ENCODE results near the gene HERC3. TPM values are rescaled to one million over a fixed set of nuclear protein-coding genes. Genes with fewer than 3 reads are reported as not detected.

Gene HERC3
- polyA plus RNA-seq, 1 donor = 16.1 TPM

DNA sequence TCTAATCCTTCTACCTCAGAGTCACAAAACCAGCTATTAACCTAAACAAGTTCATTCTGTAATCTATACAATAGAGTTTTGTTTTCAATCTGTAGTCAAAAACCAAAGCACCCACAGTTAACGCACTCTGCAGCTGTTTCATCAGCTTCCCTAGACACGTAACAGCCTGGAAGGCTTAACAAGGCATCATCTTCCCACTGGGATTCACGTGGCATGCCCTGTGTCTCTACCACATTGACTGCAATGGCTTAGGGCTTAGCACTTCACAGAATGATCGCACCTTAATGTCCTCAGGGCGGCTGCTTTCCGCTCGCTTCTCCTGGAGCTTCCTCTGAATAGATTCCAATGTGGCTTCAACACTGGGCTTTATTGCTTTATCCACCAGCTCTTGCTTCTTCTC lies 155.1 kb downstream of the HERC3 start:
- no peak for DNase-seq

DNA sequence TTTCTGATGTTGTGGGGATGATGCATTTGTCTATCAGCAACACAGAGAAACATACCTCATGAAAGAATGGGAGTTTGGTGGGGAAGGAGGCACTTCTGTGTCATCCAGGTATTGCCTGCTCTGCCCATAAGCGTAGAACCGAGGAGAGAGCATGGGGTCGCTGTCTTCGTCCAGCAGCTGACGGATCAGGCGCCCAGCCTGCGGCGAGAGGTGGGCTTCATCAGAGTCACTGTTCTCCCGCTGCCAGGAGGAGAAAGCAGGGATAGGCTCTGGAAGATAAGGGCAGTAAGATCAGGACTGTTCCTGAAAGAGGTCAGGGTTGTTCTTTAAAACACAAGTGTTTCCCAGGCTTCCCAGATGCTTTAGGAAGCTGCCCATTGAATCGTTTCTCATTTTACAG lies 158.1 kb downstream of the HERC3 start:
- no peak for DNase-seq

DNA sequence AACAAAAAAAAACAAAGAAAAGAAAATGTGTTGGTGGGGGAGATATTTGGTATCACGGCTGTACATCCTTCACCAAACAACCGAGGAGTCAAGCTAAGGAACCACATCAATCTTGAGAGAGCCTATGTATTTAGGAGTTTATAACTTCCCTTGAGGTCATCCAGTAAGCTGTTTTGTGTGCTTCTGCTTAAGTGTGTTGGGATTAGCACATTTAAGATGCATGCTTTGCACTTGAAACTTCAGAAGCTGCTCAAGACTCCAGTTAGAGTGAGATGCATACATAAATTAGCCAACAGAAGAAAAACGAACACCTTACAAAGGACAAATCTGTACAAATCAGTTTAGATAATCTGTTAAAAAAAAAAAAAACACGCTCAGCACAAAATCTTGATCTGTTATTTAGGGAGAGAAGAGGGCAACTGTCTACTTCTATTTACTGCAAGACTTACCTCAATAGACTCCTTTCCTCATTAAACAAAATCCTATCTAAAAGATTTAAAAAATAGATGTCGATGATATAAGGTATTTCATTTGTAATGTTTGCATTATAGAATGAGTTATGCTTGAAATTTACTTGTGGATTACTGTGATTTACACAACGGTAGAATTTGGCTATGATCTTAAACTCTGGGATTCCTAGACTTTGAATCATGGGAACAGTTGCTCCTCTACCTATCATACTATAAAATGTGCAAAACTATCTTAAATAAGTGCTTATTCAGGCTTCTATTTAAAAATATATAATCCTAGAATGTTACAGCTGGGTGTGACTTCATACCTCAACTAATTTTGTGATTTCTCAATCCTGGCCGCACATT lies 159.2 kb downstream of the HERC3 start:
- DNase-seq = no peak

DNA sequence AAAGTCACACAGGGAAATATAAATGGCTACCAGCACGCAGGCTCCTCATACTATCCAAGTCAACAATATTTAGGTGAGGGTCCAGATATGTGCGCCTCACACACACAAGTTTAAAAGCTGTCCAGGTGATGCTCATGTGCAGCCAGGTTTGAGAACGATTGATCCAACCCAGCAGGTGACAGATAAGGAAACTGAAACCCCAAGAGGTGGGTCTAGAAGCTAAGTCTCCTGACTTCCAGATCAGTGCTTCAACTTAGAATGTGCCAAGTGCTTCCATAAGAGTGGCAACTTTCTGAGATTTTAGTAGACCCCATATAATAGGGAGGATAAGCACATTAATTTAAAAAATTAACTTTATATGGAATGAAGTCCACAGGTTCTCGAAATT lies 159.8 kb downstream of the HERC3 start:
- no peak for DNase-seq

GRCh38 chr4:88752754-88753153 lies 160.5 kb downstream of the HERC3 start:
- no peak for DNase-seq

- no peak for DNase-seq
These were observed 161.6 kb downstream of the HERC3 start for GRCh38 chr4:88753658-88754571.

GRCh38 chr4:88754796-88755195 lies 162.5 kb downstream of the HERC3 start:
- no peak for DNase-seq

DNA sequence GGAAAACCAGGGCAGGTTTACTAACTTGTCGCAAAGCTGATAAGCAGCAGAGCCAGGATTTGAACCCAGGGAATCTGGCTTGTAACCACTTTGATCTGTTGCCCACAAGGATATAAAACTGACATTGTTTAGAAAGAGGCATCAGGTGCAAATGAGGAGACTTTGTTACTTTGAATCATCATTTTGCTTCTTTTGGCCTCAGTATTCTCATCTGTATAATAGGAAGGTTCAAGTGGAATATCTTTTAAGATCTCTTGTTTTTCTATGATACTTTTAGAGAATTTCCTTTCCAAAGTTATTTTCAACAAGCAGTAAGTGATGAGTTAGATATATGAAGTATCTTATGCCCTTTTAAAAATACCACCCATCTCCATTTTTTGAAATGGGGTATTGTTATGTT lies 163.2 kb downstream of the HERC3 start:
- DNase-seq = no peak

DNA sequence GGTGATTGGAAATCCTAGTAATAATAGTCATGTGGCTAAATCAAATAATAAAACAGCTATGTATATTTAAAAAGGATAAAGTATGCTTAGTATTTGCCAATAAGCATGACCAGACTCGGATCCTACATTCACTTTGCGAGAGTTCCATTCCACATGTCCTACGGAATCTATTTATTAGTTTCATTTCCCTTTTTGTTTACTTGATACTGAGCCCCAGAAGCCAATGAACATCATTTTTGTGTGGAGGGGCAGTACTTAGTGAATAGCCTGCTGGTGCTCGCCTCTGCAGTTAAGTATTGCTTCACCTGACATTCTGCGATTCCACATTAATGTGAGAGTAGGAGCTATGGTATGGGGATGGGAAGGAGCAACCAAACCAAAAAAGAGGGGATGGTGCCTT lies 163.9 kb downstream of the HERC3 start:
- no peak for DNase-seq

DNA sequence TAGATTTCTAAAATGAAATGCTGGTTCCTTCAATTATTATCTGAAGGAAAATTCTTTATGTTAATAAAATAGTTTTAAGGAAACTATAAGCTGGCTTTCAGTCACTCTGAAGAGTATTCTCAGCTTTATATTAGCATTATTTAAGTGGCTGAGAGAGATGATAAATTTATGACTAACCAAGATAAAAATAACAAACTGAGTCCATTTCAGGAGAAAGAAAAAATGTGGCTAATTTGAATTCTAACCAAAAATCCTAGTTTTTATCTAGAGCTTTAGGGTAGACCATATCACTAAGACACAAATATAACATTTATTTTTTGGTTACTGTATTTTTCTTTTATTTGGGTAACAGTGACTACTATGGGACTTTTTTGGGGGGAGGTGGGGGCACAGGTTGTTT lies 164.8 kb downstream of the HERC3 start:
- DNase-seq = no peak

- no peak for DNase-seq
These were observed 165.5 kb downstream of the HERC3 start for GRCh38 chr4:88757776-88758175.

Other genes starting within 250 kb of the HERC3 start
- 11.2 TPM for gene HERC6, start 213.6 kb upstream of the HERC3 start, polyA plus RNA-seq (ENCODE audit: insufficient read length)
- gene HERC5, start 135.4 kb upstream of the HERC3 start, polyA plus RNA-seq (ENCODE audit: insufficient read length) = 6.0 TPM
- 111 TPM for gene PYURF, start 68.7 kb upstream of the HERC3 start, polyA plus RNA-seq (ENCODE audit: insufficient read length)
- gene NAP1L5, start 105.3 kb downstream of the HERC3 start, polyA plus RNA-seq (ENCODE audit: insufficient read length) = 12.2 TPM